ENCODE measurements around the gene TAP2.
"Not testable (repeated sequence)": the region's sequence is repeated elsewhere in the genome, so short reads cannot be mapped to it uniquely, and the experiment has no call there.

Gene TAP2

DNA sequence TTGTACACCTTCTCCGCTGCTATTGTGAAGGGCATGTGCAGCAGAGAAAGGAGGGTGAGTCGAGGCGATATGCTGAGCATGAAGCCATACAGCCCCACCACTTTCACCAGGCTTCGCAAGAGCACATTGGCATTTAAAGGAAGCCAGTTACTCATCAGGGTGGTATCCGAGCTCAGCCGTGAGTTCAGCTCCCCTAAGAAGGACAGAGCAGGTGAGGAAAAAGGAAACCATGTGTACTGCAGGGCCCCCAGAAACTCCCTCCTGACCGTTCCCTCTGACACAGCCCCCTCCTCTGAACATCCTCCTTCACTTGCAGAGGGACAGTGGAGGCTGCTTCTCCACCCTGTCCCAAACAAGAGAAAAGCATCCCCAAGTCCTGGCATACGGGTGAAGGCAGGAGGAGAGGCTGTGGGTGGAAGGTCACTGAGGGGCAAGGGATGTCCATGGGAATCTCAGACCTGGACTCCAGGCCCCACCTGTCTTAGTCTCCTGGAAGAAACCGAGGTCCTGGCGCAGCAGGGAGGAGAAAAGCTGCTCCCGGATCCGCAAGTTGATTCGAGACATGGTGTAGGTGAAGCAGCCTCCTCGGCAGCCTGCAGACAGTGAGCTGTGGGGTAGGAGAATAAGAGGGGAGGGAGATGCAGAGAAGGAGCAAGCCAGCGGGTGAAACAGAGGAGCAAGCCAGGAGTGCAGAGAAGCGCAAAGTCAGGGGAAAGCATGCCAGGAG, 3.2 kb downstream of the TAP2 start:
- DNase-seq (ENCODE audit: low spot score), result no peak

DNA sequence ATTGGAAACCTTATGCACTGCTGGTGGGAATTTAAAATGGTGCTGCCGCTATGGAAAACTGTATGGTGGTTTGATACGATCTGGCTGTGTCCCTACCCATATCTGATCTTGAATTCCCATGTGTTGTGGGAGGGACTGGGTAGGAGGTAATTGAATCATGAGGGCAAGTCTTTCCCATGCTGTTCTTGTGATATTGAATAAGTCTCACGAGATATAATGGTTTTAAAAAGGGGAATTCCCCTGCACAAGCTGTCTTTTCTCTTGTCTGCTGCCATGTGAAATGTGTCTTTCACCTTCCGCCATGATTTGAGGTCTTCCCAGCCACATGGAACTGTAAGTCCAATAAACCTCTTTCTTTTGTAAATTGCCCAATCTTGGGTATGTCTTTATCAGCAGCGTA, 4.9 kb downstream of the TAP2 start:
- DNase-seq (ENCODE audit: low spot score), result no peak

DNA sequence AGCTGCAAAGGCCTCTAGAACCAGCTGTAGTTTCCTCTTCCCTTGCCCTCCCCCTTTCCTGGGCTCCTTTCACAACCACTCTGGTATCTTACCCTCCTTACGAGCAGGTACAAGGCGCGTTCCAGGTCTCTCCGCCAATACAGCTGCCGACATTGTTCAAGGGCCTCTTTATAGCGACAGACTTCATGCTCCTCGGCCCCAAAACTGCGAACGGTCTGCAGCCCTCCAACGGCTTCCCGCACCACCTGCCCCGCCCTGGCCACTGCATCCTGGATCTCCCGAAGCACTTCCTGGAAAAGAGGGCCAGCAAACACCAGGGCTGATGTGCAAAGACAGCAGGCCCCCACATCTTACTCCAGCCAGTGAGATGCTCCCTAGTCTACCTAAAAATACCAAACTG, 6.0 kb downstream of the TAP2 start:
- DNase-seq (ENCODE audit: low spot score), result no peak

DNA sequence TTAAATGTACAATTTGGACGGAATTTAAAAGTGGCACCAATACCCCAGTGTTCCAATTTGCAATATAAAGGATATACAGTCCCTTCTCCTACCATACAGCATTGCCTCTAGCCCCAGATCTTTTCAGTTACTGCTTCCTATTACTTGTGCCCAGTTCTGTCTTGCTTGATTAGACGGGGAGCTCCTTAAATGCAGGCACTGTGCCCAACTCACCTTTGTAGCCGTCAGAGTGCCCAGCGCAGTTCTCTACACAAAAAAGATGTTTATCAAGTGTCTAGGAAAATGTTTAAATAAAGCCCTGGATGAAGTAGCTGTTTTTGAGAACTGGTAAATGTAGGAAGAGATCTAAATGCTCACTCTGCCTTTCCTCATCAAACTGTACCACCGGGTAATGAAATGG, 7.6 kb downstream of the TAP2 start:
- no peak for DNase-seq (ENCODE audit: low spot score)

DNA sequence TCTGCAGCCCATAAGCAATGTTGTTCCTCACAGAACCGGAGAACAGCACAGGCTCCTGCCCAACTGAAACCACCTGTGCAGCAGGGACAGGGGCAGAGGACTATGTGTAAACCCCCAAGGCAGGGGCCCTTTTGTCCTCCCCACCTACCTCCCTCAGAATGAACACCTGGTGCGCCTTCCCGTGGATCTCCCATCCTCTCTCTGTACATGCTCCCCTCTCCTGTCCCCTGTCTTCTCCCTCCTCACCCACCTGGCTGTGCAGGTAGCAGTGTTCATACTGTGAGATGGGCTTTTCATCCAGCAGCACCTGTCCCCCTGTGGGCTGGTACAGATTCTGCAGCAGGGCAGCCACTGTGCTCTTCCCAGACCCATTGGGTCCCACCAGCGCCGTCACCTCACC, 8.5 kb downstream of the TAP2 start:
- DNase-seq (ENCODE audit: low spot score), result no peak

DNA sequence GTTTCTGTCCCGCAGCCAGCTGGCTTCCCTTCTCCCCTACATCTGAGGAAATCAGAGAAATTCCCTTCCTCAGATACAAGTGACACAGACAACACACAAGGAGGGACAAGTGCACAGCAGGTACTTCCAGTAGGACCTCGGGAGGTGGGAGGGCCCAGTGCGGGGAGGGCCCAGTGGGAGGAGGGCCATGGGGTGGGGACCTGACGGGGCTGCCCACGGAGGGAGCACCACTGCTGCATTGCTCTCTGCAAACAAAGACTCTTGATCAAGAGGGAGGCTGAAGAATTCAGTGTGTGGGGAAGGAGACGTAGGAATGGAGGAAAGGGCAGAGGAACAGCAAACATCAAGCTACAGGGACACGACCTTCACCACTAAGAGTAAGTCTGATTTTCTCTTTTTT, 9.0 kb downstream of the TAP2 start:
- DNase-seq (ENCODE audit: low spot score), result no peak

DNA sequence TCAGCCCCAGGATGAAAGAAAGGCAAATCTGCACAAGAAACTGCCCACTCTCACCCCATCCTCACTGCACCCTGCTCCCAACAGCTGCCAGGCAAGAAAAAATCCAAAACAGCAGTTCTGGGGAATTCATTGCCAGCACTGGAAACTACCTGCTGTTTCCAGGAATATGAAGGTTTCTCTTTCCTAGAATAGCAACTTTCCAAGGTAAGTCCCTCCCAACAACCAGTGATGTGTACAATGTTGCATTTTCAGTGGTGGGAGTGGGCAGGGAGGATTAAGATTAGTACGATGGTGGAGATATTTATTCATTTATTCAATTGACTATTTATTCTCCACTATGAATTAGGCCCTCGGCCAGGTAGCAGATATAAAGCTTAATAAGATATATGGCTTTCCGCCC, 11.5 kb downstream of the TAP2 start:
- no peak for DNase-seq (ENCODE audit: low spot score)

DNA sequence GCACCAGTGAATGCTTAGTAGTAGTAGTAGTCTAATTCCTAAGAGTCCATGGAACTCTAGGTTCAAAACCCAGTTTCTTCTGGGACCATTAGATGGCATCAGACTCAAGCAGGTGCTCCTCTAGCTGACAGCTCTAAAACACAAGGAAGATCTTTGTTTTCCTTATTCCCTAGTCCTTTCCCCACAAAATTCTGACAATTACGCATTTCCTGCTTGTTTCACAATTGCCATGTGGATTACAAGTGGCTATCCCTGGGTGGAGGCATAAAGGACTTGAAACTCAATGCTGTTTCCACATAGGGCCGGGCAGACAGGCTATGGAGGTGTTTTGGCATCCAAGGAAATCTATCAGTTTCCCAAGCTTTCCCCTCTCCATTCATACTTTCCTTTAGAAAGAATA, 12.6 kb downstream of the TAP2 start:
- DNase-seq (ENCODE audit: low spot score), result peak; percentile 59

DNA sequence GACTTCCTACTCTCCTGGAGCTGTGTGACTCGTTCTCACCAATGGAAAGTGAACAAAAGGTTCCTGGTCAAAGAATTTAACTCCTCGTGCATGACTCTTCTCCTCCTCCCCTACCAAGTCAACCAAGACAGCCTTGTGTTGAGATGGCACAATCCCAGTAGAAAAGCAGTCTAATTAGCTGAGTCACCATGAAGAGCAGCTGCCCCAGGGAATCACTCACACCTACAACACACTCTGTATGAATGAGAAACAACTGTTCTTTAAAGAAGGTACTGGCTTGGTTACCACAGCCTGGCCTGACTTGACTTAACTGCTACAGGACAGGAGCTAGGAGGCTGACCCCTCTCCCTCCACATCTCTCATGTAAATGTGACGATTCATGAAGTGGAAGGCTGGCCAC, 18.8 kb downstream of the TAP2 start:
- DNase-seq (ENCODE audit: low spot score), result peak; percentile 74

DNA sequence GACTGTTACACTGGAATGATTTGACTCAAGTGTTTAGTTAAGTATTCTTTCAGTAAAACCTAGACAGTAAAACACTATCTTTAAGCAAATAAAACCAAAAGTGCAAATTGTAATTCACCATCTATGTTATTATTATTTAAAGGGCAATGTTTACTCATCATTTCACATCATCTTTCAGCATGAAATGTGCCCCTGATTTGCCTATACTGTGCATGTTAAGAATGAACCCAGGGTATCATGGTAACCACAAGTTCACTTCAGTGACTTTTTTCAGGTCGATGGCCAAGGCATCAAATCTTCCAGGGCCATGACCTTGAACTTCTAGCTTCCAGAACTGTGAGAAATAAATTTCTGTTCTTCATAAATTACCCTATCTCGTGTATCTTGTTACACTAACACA, 19.7 kb downstream of the TAP2 start:
- no peak for DNase-seq (ENCODE audit: low spot score)

DNA sequence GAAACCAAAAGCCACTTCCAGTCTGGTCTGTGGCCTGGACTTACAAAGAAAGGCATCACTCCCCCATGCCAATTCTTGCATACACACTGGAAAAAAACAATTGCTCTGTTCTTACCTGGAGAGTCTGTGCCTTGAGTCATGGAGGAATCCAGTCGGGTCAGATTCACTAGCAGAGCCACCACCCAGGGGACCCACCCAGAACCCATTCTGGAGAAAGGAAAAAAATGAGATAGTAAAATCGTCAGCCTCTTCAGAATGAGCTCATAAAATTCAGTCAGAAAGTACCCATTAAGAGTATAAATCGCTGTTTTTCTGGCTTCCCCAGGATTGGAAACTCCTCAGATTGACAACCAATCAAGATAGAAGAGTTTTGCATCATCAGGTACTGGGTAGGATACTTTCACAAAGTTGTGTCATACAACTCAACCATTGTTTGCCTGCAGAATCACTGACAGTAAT, 21.8 kb downstream of the TAP2 start, which contains the start of gene HLA-DOB:
Gene HLA-DOB (minus strand): TSS at position 257 of the 459 bp plus-strand sequence. CDS start 51 bp downstream, at position 206.
- no peak for DNase-seq (ENCODE audit: low spot score)

DNA sequence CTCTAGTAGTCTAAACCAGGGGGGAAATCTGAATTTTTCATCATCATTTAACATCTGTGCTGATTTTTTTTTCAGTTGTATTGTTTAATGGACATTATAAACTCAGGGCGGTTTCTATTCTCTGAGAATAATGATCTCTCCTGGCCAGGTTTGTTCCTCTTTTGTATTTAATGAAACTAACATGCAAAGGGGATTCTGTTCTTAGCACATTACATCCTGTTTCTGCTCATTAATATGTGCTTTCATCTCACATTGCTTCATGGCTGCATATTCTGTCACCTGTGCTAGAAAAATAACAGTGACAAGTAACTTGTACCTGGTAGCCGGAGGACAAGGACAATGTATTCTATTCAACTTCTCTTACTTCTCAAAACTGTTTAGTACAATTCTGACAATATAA, 22.5 kb downstream of the TAP2 start:
- DNase-seq (ENCODE audit: low spot score), result no peak

DNA sequence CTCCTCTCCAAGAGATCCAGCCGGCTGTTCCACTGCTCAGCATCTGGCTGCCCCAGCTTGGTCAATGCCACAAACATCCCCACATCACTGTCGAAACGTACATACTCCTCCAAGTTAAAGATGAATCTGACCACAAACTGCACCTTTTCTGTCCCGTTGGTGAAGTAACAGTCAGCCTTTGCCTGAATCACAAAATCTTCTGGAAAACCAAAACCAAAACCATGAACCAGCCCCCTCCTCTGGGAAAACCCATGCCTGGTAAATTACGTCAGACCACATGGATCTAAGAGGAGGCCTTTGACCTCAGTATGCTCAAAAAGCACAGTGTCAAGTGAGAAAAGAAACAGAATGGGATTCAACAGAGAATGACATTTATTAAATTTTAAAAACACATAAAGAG, 23.4 kb downstream of the TAP2 start:
- no peak for DNase-seq (ENCODE audit: low spot score)

DNA sequence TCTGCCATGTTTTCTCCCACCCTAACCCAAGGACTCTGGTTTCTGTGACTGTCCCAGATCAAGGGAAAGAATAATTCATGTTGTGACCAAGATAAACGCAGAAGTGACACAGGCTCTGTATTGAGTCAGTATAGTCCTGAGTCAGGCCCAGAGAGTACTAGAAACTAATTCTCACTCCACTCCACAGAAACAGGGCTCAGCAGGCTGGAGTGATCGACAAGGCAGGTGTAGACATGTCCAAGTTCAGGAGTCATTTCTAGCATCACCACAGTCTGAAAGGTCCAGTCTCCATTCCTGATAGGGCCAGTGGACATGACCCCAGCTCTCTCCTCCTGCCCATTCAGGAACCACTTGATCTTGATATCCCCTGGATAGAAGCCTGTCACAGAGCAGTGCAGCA, 24.4 kb downstream of the TAP2 start:
- DNase-seq (ENCODE audit: low spot score), result no peak

DNA sequence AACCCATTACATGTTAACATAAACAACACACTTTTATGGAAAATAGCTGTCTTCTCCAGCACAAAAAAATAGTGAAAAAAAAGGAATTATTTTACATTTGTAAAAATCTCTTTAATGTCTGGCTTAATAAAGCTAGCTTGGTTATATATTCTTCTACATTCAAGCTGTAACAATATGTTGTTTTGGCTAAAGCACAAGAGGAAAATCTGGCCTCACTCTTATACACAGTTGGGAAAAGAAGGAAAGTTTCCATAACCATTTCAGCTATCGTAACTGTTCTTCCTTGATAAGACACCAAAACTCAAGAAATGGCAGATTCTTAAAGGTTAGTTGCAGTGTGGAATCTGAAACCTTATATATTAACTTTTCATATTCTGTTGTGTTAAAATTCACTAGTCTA, 29.4 kb downstream of the TAP2 start:
- DNase-seq (ENCODE audit: low spot score), result no peak

DNA sequence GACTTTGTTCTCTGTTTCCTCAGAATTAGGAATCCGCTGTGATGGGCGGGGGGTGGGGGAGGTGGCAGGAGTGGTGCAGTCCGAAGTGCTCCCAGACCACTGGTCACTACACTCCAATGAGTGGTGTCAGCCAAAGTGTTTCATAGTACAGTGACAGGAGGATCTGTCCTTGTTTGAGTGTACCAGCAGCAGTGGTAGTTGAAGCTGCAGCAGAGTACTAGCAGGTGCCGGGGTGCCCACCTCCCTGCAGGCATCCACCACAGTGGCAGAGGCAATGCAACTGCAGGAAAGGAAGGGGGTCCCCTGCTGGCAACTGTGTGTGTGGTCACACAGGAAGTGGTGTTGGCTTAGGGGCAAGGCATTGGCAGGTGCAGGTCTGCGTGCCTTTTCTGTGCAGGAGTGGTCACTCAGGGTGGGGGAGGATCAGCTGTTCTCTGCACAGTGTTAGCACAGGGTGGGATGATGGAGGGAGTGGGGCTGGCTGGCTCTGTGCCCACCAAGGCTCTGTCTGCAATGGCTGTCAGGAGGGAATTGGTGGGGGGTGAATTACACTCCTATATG, 31.4 kb downstream of the TAP2 start:
- no peak for DNase-seq (ENCODE audit: low spot score)

DNA sequence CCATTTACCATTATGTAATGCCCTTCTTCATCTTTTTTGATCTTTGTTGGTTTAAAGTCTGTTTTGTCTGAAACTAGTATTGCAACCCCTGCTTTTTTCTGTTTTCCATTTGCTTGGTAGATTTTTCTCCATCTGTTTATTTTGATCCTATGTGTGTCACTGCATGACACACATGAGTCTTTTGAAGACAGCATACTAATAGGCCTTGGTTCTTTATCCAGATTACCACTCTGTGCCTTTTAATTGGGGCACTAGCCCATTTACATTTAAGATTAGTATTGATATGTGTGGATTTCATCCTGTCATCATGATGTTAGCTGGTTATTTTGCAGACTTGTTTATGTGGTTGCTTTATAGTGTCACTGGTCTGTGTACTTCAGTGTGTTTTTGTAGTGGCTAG, 33.1 kb downstream of the TAP2 start:
- DNase-seq (ENCODE audit: low spot score), result not testable (repeated sequence)

DNA sequence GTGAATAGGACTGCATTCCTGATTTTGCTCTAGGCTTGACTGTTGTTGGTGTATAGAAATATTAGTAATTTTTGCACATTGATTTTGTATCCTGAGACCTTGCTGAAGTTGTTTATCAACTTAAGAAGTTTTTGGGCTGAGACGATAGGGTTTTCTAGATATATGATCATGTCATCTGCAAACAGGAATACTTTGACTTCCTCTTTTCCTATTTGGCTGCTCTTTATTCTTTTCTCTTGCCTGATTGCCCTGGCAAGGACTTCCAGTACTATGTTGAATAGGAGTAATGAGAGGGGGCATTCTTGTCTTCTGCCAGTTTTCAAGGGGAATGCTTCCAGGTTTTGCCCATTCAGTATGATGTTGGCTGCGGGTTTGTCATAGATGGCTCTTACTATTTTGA, 35.1 kb downstream of the TAP2 start:
- DNase-seq (ENCODE audit: low spot score), result no peak

DNA sequence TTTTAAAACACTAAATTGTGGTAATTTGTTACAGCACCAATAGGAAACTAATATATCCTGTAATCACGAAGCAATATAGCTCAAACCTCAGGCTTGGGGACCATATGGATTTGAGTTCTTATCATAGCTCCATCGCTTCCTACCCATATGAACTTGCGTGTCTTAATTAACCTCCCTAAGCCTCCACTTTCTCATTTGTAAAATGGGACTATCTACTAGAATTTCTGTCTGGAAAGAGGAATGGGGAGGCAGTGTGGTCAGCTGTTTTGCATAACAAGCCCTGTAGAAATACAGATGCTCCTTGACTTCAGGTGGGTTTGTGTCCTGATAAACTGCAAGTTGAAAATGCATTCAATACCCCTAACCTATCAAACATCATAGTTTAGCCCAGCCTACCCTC, 38.8 kb downstream of the TAP2 start:
- DNase-seq (ENCODE audit: low spot score), result no peak

DNA sequence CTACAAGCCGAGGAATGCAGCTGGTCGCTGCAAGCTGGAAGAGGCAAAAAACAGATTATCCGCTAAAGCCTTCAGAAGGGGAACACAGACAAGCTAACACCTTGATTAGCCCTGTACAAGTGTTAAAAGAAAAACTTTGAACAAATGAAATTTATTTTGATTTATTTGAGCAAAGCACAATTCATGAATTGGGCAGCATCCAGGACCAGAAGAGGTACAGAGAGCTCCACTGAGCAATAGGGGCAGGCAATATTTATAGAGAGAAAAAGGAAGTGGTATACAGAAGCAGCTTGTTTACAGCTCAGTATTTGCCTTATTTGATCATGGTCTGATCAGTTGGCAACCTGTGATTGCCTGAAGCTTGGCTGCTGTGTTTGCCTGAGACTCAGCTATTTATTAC, 39.4 kb downstream of the TAP2 start:
- DNase-seq (ENCODE audit: low spot score), result no peak

DNA sequence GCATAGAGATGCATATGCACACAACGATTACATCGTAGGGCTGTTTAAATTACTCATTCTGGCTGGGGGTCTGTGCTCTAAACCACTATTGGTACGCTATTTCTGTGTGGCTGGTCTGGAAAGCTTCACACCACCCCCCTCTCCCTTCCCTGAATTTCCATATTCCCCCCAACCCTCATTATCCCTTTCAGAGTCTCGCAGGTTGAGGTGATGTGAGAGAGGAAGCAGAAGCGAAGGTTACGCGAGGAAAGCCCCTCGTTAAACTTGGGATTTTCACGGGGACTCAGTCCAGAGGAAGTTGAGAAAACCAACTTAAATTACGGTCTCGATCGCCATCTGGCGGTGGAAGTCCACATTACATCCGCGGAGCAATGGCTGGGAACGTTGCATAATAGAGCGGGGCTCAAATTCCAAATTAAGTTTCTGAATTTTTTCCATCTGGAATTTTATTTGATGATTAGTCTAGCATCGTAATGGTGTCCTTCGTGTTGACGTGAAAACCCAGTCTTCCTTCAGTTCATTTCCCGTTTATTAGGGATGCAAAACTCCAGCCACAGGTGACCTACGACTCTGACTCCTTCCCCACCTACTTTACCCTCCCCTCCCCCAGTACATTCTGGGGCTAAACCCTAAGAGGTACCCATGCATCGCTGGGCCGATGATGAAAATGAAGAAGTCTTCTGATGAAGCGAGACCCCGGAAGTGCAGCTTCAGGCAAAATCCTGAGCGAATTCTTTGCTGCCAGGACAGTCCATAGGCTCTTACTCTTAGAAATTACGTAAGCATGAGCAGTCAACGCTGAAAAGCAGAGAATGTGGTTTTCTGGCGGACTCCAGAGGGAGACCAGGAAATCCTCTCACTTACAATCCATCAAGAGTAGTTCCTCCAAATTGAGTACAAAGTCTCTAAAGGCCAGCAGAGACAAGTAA, 41.4 kb downstream of the TAP2 start:
- DNase-seq (ENCODE audit: low spot score), result peak; percentile 47

DNA sequence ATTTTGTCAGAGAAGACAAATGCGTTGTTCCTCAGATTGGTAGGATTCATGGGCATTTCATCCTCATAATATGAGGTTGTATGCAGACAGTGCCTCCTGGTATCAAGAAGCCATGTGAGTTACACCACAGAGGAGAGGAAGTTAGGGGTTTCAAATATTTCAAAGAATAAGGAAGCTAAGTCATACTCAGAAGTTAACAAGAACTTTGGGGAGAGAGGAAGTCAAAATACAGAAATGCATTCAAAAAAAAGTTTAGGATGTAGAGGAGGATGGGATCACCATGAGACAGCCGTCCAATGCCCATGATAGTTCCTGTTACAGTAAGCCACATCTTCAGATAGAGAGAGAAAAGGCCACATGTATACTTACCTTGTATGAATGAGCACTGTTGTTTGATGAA, 44.0 kb downstream of the TAP2 start:
- no peak for DNase-seq (ENCODE audit: low spot score)

DNA sequence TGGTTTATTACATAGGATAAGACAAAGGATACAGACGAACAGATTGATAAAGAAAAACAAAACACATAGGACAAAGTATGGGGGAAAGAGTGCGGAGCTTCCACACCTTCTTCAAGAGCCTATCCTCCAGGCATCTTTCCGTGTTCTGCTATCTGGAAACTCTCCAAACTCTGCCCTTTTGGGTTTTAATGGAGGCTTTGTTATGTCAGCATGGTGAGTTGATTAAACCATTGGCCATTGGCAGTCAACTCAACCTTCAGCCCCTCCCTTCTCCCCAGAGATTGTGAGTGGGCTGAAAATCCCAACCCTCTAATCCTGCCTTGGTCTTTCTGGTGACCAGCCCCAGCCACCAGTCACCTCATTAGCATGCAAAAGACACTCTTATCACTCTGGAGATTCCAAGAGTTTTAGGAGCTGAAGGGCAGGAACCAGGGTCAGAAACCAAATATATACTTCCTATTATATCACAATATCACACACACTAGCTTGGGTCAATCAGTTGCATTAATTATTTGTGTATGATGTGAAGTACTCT, 45.6 kb downstream of the TAP2 start:
- DNase-seq (ENCODE audit: low spot score), result no peak

Data from RKO (cell line).